Neural crest cell (in vitro differentiated cells): ENCODE data around the gene PABPC3. TPM values are rescaled to one million over a fixed set of nuclear protein-coding genes. Genes with fewer than 3 reads are reported as not detected.

ENCODE experiments used
- DNase-seq: peaks from one replicate; pipeline ENCODE4 v3.0.0; 2021; ENCODE audit warnings: low read depth, mixed read lengths, low spot score
- H3K27ac Mint-ChIP-seq: one replicate; pipeline ENCODE4 v1.8.0; 2021; ENCODE audit warnings: mild to moderate bottlenecking, mixed read lengths; ENCODE audit not compliant: unreplicated experiment
- H3K27me3 Mint-ChIP-seq: 2 replicates; pipeline ENCODE4 v1.8.0; 2021; ENCODE audit warnings: low read depth, mild to moderate bottlenecking, mixed read lengths
- H3K36me3 Mint-ChIP-seq: 2 replicates; pipeline ENCODE4 v1.8.0; 2021; ENCODE audit warnings: low read depth, mild to moderate bottlenecking, mixed read lengths
- H3K4me1 Mint-ChIP-seq: 2 replicates; pipeline ENCODE4 v1.8.0; 2021; ENCODE audit warnings: mixed read lengths
- H3K4me3 Mint-ChIP-seq: one replicate; pipeline ENCODE4 v1.8.0; 2021; ENCODE audit warnings: mild to moderate bottlenecking, mixed read lengths
- H3K9me3 Mint-ChIP-seq: 2 replicates; pipeline ENCODE4 v1.8.0; 2021; ENCODE audit warnings: mixed read lengths
- total RNA-seq: library from RNA; stranded (reverse); gene quantifications from 2 replicates; pipeline ENCODE4 v1.2.1, GENCODE V29; 2021
- TF ChIP-seq, protein P1 (sequence below): fragments of 200-600 bp; sonication (generic); conservative IDR thresholded peaks from 2 replicates; pipeline ENCODE4 v1.5.0; 2021; ENCODE audit warnings: antibody characterized with exemption, mild to moderate bottlenecking

PABPC3 gene
- total RNA-seq, 1 donor from 2014 or later: 0.14 TPM

DNA sequence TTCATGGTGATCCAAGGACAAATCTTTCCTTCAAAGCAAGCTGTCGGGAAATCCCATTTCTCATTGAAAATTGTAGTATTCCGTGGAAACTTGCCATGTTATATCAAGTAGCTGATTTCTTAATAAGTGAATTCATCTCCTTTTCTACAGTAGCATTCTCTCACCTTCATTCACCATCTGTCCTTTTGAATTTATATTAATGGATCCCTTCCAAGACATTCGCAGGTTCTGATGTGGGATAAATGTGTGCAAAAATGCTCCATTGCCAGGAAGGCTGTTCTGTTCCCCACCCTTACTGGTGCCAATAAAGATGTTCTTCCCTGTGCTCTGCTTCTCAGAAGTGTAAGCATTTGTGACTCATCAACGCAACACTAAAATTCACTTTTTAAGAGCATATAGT, 40.0 kb downstream of the PABPC3 start:
- H3K4me3 Mint-ChIP-seq: no peak overlapping the region
- H3K27me3 Mint-ChIP-seq: peaks cover 37% of the 10 kb centered on the region
- DNase-seq: no peak
- peaks cover 3% of the 10 kb centered on the region for H3K9me3 Mint-ChIP-seq
- TF ChIP-seq, protein P1, sequence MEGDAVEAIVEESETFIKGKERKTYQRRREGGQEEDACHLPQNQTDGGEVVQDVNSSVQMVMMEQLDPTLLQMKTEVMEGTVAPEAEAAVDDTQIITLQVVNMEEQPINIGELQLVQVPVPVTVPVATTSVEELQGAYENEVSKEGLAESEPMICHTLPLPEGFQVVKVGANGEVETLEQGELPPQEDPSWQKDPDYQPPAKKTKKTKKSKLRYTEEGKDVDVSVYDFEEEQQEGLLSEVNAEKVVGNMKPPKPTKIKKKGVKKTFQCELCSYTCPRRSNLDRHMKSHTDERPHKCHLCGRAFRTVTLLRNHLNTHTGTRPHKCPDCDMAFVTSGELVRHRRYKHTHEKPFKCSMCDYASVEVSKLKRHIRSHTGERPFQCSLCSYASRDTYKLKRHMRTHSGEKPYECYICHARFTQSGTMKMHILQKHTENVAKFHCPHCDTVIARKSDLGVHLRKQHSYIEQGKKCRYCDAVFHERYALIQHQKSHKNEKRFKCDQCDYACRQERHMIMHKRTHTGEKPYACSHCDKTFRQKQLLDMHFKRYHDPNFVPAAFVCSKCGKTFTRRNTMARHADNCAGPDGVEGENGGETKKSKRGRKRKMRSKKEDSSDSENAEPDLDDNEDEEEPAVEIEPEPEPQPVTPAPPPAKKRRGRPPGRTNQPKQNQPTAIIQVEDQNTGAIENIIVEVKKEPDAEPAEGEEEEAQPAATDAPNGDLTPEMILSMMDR: no peak
- no peak overlapping the region for H3K27ac Mint-ChIP-seq
- H3K4me1 Mint-ChIP-seq: peaks cover 18% of the 10 kb centered on the region
- no peaks in the 10 kb centered on the region for H3K36me3 Mint-ChIP-seq

DNA sequence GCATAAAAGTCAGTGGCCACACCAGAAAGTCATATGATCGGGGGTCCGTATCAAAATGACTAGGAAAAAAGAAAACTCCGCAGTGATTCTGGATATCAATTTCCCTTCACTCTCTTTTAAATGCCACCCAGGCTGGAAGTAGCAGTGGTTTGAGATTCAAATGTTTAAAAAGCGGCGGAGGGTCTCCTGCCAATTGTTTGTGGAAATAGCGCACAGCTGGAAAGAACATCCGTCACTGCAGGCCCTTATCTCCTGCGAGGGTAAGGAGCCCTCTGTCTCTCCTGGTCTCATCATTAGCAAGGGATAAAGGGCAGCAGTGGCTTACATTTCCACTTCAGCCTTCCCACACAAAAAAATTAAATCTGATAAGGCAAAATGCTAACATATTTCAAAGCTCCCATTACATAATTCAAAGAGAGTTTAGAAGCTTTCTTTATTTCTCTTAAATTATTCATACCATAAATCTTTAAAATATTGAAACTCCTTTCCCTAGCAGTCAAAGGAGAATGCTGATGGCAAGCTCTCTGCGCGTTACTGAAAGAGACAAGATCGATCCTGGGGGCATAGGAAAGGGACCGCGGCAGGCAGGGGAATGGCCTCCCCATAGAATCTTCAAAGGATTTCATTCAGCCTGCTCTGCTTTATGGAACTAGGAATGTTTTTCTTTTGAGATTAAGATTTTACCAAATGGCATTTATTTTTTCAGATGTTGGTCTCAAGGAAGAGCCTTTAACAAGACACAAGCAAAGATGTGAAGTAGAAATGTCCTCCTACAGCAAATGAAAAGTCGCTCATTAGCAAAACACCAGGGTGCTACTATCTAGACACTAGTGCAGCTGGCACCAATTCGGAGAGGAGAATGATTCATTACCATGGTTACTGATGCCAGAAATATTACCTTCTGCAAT, 41.2 kb downstream of the PABPC3 start:
- Mint-ChIP-seq H3K36me3 (peaks cover 4% of the 10 kb centered on the region), H3K27ac (no peak overlapping the region), H3K4me3 (no peak overlapping the region), H3K9me3 (peaks cover 3% of the 10 kb centered on the region), H3K27me3 (peaks cover 37% of the 10 kb centered on the region), H3K4me1 (peaks cover 12% of the 10 kb centered on the region)
- TF ChIP-seq, protein P1: no peak
- DNase-seq: no peak

DNA sequence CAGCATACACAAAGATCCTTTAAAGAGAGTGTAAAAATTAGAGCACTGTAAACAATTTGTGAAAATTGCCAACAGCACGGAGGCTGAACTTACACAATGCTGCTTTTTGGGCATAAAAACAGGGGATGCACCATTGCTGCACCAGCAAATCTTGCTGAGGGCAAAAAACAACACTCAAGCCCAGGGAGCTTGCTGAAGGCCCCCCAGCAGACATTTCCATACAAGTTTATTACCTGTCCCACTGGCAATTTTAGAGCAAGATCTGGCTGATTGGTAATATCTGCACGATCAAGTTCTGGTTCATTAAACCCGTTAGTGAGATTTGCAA, 41.8 kb downstream of the PABPC3 start:
- peaks cover 4% of the 10 kb centered on the region for H3K36me3 Mint-ChIP-seq
- H3K4me3 Mint-ChIP-seq: no peak overlapping the region
- H3K27me3 Mint-ChIP-seq: peaks cover 37% of the 10 kb centered on the region
- no peak for DNase-seq
- peaks cover 11% of the 10 kb centered on the region for H3K4me1 Mint-ChIP-seq
- TF ChIP-seq, protein P1: no peak
- H3K27ac Mint-ChIP-seq: no peak overlapping the region
- peaks cover 3% of the 10 kb centered on the region for H3K9me3 Mint-ChIP-seq

DNA sequence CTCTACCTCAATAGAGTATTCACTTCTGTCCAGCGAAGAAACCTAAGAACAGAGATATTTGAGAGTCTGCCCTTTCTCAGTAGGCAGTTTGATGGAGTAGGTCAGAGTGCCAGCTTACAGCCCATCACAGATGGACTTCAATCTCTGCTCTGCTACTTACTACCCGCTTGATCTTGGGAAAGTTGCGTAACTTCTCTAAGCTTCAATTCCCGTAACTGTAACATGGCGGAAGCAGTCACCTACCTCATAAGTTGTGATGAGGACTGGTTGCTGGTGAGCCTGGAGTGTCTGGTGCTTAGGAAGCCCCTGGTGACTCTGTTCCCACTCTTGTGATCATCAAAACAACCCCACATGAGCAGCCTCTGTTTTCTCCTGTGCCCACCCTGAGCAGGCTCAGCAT, 45.1 kb downstream of the PABPC3 start:
- Mint-ChIP-seq H3K4me3 (no peak overlapping the region), H3K36me3 (peaks cover 4% of the 10 kb centered on the region), H3K4me1 (peaks cover 11% of the 10 kb centered on the region), H3K27ac (no peak overlapping the region), H3K27me3 (peaks cover 26% of the 10 kb centered on the region), H3K9me3 (no peaks in the 10 kb centered on the region)
- TF ChIP-seq, protein P1: no peak
- no peak for DNase-seq

DNA sequence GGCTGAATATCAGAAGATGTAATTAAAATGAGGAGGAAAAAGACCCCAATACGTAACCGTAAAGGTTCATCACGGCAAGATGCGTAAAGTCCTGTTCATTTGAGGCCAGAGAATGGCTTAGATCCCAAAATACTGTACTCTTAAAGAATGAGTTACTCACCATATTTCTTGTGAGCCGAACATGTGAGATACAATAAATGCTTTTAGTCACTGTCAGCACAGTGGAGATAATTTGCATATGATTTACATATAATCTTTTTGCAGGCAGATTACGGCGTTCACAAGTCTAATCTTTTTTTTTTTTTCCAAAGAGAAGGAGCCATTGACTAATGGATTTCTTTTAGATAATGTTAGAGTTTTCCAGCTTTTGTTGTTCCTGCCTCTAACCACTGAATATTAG, 47.8 kb downstream of the PABPC3 start:
- Mint-ChIP-seq H3K27me3 (peaks cover 2% of the 10 kb centered on the region), H3K4me3 (no peak overlapping the region), H3K9me3 (peaks cover 3% of the 10 kb centered on the region), H3K36me3 (peaks cover 4% of the 10 kb centered on the region), H3K27ac (no peak overlapping the region), H3K4me1 (no peaks in the 10 kb centered on the region)
- TF ChIP-seq, protein P1: no peak
- DNase-seq: no peak
